Activated CD4-positive, alpha-beta memory T cell treated with anti-CD3 and anti-CD28 coated beads for 36 hours (primary cell): Measurements from ENCODE around the gene GLI3. TPM values are rescaled to one million over a fixed set of nuclear protein-coding genes. Genes with fewer than 3 reads are reported as not detected.
A peak's percentile ranks its signal among the peaks of the same experiment; 100 is the strongest.

Source experiments
- CTCF ChIA-PET: fragments of 350-600 bp; sonication (Branson Sonifier 250); formaldehyde crosslinking; loops from one replicate; lab custom pipeline; 2021; ENCODE audit warnings: antibody characterized with exemption, inconsistent platforms; lab: Charles Lee
- POLR2A ChIA-PET: fragments of 350-600 bp; sonication (Branson Sonifier 250); formaldehyde crosslinking; loops from one replicate; lab custom pipeline; 2021; ENCODE audit warnings: antibody characterized with exemption; lab: Charles Lee
- DNase-seq: peaks from one replicate; pipeline ENCODE4 v3.0.0-alpha.2; 2020
- H3K27ac Mint-ChIP-seq: one replicate; pipeline ENCODE4 v1.8.0; 2021; ENCODE audit warnings: mixed read lengths
- H3K27me3 Mint-ChIP-seq: one replicate; pipeline ENCODE4 v1.8.0; 2021; ENCODE audit warnings: mixed read lengths
- H3K36me3 Mint-ChIP-seq: one replicate; pipeline ENCODE4 v1.8.0; 2021; ENCODE audit warnings: mixed read lengths
- H3K4me1 Mint-ChIP-seq: one replicate; pipeline ENCODE4 v1.8.0; 2021; ENCODE audit warnings: low read depth, mixed read lengths
- H3K4me3 Mint-ChIP-seq: one replicate; pipeline ENCODE4 v1.8.0; 2021; ENCODE audit warnings: mild to moderate bottlenecking, mixed read lengths
- H3K9me3 Mint-ChIP-seq: one replicate; pipeline ENCODE4 v1.8.0; 2021; ENCODE audit warnings: mixed read lengths
- intact Hi-C: fragments of 100-400 bp; cut with micrococcal nuclease; formaldehyde crosslinking; loops from one replicate; pipeline ENCODE4 v1.15.1; 2023
- total RNA-seq, 2 experiments: library from RNA; stranded (reverse); gene quantifications; one replicate each; pipeline ENCODE4 v1.2.3, GENCODE V29; 2021

Gene GLI3
- total RNA-seq, 2 experiments from 2014 or later: 0.02 TPM; not detected in 1

DNA sequence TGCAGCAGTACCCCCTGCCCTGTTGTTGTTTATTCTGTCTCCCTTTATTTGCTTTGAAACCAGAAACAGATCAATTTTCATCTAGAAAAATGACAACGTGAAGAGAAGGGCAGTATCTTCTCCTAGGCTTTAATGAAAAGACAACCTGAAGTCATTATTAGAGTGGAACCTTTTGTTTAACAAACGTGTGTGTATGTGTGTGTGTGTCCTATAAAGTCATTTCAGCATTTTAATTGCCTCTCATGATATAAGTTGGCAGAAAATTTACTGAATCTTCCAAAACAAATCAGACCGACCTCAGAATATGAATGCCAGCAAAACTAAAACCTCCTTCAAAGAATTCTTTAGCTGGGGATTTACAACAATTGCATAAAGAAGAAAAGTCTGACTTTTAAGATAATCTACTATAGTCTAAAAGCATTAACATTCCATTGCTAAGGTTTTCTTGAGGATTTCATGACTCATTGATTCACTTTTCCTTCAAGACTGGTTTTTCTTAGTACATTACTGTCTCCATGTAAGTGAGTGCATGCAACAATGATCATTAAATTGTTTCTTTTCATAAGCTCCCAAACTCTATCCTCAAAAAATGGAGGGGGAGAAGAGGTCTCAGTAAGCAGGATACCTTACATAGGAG is 3.2 kb downstream of the GLI3 start:
- Mint-ChIP-seq H3K27ac (no peak overlapping the region), H3K4me3 (no peak overlapping the region), H3K4me1 (peaks cover 7% of the 10 kb centered on the region), H3K9me3 (no peaks in the 10 kb centered on the region), H3K36me3 (no peaks in the 10 kb centered on the region), H3K27me3 (peaks cover 48% of the 10 kb centered on the region)
- intact Hi-C loops: loop anchor here (10.0 kb wide), 1 partner anchor 651 kb away; no protein-coding TSS in a partner anchor
- POLR2A ChIA-PET: no interaction called here
- DNase-seq: no peak
- CTCF ChIA-PET: no interaction called here

DNA sequence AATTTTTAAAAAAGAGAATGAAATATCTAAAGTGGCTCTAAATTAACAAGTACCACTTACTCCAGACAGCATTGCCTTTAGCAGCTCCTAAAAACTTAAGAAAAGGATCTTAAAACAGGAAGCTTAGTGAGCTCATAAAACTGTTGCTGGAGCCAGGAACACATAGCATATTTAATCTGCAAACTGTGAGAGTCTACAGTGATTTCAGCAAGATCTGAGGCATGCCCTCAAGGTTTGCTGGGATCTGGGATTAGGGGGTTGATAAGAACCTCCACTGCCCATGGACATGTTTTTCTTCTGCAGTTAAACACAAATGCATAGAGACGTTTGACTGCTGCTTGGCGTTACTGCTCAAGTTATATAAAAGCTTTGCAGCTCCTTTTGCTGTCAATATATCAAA is 3.8 kb downstream of the GLI3 start:
- ChIA-PET POLR2A (no interaction called here), CTCF (no interaction called here)
- intact Hi-C loops: loop anchor here (10.0 kb wide), 1 partner anchor 652 kb away; no protein-coding TSS in a partner anchor
- H3K9me3 Mint-ChIP-seq: no peaks in the 10 kb centered on the region
- H3K27ac Mint-ChIP-seq: no peak overlapping the region
- no peaks in the 10 kb centered on the region for H3K36me3 Mint-ChIP-seq
- peaks cover 45% of the 10 kb centered on the region for H3K27me3 Mint-ChIP-seq
- peaks cover 5% of the 10 kb centered on the region for H3K4me1 Mint-ChIP-seq
- DNase-seq: no peak
- H3K4me3 Mint-ChIP-seq: no peak overlapping the region

DNA sequence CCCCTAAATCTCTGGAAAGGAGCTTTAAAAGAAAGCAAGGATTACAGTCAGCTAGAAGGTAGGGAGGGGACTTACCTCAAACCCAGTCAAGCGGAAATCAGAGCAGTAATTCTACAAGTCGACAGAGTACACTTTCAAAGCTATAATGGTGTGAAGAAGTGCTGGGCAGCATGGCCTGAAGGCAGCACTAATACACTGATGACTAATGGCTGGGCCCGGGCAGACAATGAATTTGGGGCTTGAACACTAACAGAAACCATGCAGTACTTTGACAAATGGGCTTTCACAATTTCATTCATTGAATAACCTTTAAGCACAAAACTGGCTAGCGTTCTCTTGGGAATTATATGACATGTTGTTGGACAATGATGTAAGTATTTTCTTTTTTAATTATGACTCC is 4.7 kb downstream of the GLI3 start:
- intact Hi-C loops: loop anchor here (10.0 kb wide), 1 partner anchor 653 kb away; no protein-coding TSS in a partner anchor
- H3K27ac Mint-ChIP-seq: no peak overlapping the region
- ChIA-PET POLR2A (no interaction called here), CTCF (no interaction called here)
- DNase-seq: no peak
- no peaks in the 10 kb centered on the region for H3K36me3 Mint-ChIP-seq
- H3K9me3 Mint-ChIP-seq: no peaks in the 10 kb centered on the region
- H3K27me3 Mint-ChIP-seq: peaks cover 46% of the 10 kb centered on the region
- peaks cover 9% of the 10 kb centered on the region for H3K4me1 Mint-ChIP-seq
- H3K4me3 Mint-ChIP-seq: no peak overlapping the region

- Mint-ChIP-seq H3K9me3 (no peaks in the 10 kb centered on the region), H3K4me1 (peaks cover 9% of the 10 kb centered on the region), H3K36me3 (no peaks in the 10 kb centered on the region), H3K27ac (no peak overlapping the region), H3K27me3 (peaks cover 51% of the 10 kb centered on the region), H3K4me3 (no peak overlapping the region)
- no peak for DNase-seq
- ChIA-PET CTCF (no interaction called here), POLR2A (no interaction called here)
- intact Hi-C loops: loop anchor here (10.0 kb wide), 1 partner anchor 654 kb away; no protein-coding TSS in a partner anchor
These were observed 5.8 kb downstream of the GLI3 start for GRCh38 chr7:42231043-42231787.

DNA sequence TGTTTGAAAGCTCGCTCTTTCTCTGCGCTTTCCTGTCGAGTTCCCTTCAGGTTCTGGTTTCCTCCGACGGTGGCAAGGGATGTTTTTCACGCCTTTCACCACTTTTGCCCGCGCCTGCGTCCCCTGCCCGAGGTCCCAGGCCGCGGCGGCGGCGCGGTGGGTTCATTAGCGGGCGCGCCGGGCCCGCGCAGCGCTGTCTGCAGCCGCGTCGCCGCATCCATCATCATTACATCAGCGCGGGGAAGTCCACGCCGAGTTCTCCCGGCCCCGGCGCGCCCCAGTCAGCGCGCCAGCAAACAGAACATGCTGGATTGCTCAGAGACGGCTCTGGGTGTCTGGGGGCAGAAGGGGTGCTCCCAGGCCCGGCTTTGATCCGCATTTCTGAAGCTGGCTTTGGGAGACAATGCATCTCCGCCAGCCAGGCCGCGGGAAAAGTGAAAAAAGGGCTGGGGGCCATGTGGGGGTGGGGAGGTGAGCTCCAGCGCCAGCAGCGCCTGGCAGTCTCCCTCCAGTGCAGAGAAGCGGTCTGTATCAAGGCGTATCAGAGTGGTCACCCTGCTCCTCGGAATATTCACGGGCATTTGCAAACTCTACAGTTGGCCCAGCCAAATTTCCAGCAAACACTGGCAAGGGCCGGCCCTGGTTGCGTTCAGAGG is 8.9 kb downstream of the GLI3 start:
- POLR2A ChIA-PET: no interaction called here
- Mint-ChIP-seq H3K27me3 (peaks cover 33% of the 10 kb centered on the region), H3K27ac (no peak overlapping the region), H3K4me3 (no peak overlapping the region), H3K9me3 (no peaks in the 10 kb centered on the region), H3K4me1 (peaks cover 6% of the 10 kb centered on the region), H3K36me3 (no peaks in the 10 kb centered on the region)
- peak; percentile 19 for DNase-seq
- intact Hi-C loops: no loop called here
- CTCF ChIA-PET: no interaction called here

- Mint-ChIP-seq H3K36me3 (no peaks in the 10 kb centered on the region), H3K4me3 (no peak overlapping the region), H3K27ac (no peak overlapping the region), H3K27me3 (peaks cover 32% of the 10 kb centered on the region), H3K4me1 (peaks cover 6% of the 10 kb centered on the region), H3K9me3 (no peaks in the 10 kb centered on the region)
- CTCF ChIA-PET: no interaction called here
- POLR2A ChIA-PET: no interaction called here
- DNase-seq: peak; percentile 28
- intact Hi-C loops: no loop called here
These were observed 9.5 kb downstream of the GLI3 start for GRCh38 chr7:42227541-42227935.

DNA sequence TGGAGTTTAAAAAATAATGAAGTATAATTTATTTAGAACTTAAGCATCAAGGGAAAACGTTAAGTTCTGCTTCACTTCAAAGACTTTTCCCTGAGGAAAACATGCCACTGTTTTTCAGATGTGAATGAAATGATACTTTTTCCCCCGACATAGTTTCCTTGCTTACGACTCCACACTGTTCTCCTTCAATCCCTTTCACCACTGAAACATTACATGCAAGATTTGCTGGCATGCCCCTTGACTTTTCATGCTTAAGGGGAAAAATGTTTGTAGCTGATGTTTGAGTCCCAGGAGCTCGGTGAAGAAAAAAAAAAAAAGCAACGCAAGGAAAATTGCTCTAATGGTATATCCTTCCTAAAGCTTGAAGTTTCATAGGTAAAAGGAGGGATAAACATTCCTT is 10.0 kb downstream of the GLI3 start:
- Mint-ChIP-seq H3K36me3 (no peaks in the 10 kb centered on the region), H3K4me1 (peaks cover 6% of the 10 kb centered on the region), H3K9me3 (no peaks in the 10 kb centered on the region), H3K27ac (no peak overlapping the region), H3K27me3 (peaks cover 28% of the 10 kb centered on the region), H3K4me3 (no peak overlapping the region)
- intact Hi-C loops: no loop called here
- POLR2A ChIA-PET: no interaction called here
- DNase-seq: no peak
- CTCF ChIA-PET: no interaction called here

DNA sequence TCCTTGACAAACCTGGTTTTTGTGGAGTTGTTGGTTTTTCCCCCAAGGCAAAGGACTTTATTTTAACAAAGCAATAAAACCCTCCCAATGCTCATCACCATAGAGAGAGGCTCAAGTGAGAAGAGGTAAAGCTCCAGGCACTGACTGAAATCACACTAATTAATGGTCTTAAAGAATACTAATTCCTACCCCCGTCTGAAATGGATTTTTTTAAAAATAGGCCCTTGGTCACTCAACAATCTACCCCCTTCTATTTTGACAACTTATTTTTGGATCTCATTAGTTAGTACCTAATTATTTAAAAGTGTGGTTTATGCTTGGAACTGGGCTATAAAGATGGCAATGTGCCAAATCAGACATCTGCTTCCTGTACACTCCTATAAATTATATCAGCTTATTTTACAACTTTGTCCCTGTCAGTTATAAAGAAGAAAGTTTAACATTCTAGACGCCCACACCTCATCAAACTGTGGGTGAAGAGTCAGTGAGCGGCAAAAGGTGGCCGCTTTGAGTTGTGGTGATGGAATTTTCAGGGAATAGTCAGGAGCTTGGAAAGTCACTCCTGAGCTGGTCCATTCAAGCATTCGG is 10.6 kb downstream of the GLI3 start:
- POLR2A ChIA-PET: no interaction called here
- Mint-ChIP-seq H3K4me3 (no peak overlapping the region), H3K27me3 (peaks cover 28% of the 10 kb centered on the region), H3K36me3 (no peaks in the 10 kb centered on the region), H3K9me3 (no peaks in the 10 kb centered on the region), H3K4me1 (peaks cover 6% of the 10 kb centered on the region), H3K27ac (no peak overlapping the region)
- intact Hi-C loops: no loop called here
- DNase-seq: no peak
- CTCF ChIA-PET: no interaction called here

GRCh38 chr7:42224391-42225003 is 12.5 kb downstream of the GLI3 start:
- no peaks in the 10 kb centered on the region for H3K9me3 Mint-ChIP-seq
- H3K27me3 Mint-ChIP-seq: peaks cover 25% of the 10 kb centered on the region

DNA sequence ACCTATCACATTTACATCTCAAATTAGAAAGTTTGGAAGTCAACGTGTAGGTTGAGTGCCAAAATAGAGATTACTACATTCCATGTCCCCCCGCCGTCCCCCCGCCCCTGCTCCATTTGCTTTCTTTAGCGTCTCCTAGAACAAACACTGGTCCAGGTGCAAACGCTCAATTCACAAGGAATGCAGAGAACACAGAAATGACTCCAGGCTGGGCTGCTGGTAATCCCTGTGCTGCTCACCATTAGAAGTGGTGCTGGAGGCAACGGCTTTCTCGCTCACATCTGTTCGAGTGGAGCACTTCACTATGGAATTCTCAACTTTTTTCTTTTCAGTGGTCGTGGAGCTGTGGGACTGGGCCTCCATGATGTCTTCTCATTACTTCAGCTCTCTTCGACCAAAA is 14.1 kb downstream of the GLI3 start:
- Mint-ChIP-seq H3K9me3 (no peaks in the 10 kb centered on the region), H3K27ac (no peak overlapping the region), H3K36me3 (no peaks in the 10 kb centered on the region), H3K27me3 (peaks cover 15% of the 10 kb centered on the region), H3K4me1 (peaks cover 6% of the 10 kb centered on the region), H3K4me3 (no peak overlapping the region)
- ChIA-PET POLR2A (no interaction called here), CTCF (no interaction called here)
- no peak for DNase-seq
- intact Hi-C loops: no loop called here

More at GRCh38 chr7:42224391-42225003, 12.5 kb downstream of the GLI3 start:
- intact Hi-C loops: no loop called here
- ChIA-PET POLR2A (no interaction called here), CTCF (no interaction called here)
- no peak for DNase-seq
- peaks cover 6% of the 10 kb centered on the region for H3K4me1 Mint-ChIP-seq
- no peaks in the 10 kb centered on the region for H3K36me3 Mint-ChIP-seq
- H3K27ac Mint-ChIP-seq: no peak overlapping the region
- H3K4me3 Mint-ChIP-seq: no peak overlapping the region

DNA sequence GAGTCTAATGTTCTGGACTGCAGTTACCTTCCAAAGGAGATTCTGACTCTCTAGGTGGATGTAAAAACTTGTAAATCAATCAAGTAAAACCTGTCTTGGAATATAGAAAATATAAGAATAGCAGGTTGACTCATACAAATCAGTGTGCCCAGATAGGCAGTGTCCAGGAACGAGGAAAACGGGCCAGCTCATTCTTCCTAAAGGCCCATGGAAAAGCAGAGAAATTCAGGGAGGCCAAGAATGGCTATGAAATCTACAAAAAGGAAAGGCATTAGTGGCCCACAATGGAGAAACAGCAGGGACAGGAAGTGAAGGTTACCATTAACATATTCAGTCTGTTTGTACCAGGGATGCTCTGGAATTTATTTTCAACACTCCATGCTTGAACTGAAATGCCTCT is 14.9 kb downstream of the GLI3 start:
- ChIA-PET CTCF (no interaction called here), POLR2A (no interaction called here)
- intact Hi-C loops: no loop called here
- H3K27me3 Mint-ChIP-seq: peaks cover 10% of the 10 kb centered on the region
- H3K27ac Mint-ChIP-seq: no peak overlapping the region
- no peak overlapping the region for H3K4me3 Mint-ChIP-seq
- H3K36me3 Mint-ChIP-seq: no peaks in the 10 kb centered on the region
- H3K9me3 Mint-ChIP-seq: no peaks in the 10 kb centered on the region
- DNase-seq: no peak
- no peaks in the 10 kb centered on the region for H3K4me1 Mint-ChIP-seq

DNA sequence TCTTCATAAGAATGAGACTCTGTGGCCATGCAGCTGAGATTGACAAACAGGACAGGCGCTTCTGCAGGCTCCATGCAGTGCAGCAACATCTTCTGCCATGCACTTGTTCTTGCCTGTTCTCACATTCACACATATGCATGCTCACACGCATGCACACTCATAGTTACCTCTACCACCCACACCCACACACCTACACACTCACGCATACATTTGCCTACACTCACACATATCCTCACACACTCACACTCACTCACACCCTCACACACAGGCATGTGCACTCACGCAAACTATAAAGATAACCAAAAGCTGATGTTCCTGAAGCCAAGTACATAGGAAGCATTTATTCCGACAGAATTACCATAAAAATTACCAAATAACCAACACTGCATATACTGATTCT is 15.7 kb downstream of the GLI3 start:
- no peaks in the 10 kb centered on the region for H3K36me3 Mint-ChIP-seq
- no peak overlapping the region for H3K4me3 Mint-ChIP-seq
- CTCF ChIA-PET: no interaction called here
- H3K27me3 Mint-ChIP-seq: peaks cover 4% of the 10 kb centered on the region
- H3K27ac Mint-ChIP-seq: no peak overlapping the region
- intact Hi-C loops: no loop called here
- no peaks in the 10 kb centered on the region for H3K4me1 Mint-ChIP-seq
- H3K9me3 Mint-ChIP-seq: no peaks in the 10 kb centered on the region
- POLR2A ChIA-PET: no interaction called here
- no peak for DNase-seq
